Neural cell (in vitro differentiated cells): ENCODE measurements around the gene FRMPD4. TPM values are rescaled to one million over a fixed set of nuclear protein-coding genes. Genes with fewer than 3 reads are reported as not detected.

Experiments used
- H2AFZ ChIP-seq: fragments of 200-600, 300-800 bp; sonication (generic), shearing (Covaris generic); 2 replicates; pipeline ENCODE4 v1.6.0; 2014; ENCODE audit warnings: low read depth, mild to moderate bottlenecking, antibody characterized with exemption, low read length, moderate library complexity
- H3F3A ChIP-seq: fragments of 200-600 bp; shearing (Covaris generic); 2 replicates; pipeline ENCODE4 v1.6.1; 2016; ENCODE audit warnings: mild to moderate bottlenecking, moderate library complexity, mixed read lengths, antibody characterized with exemption, low read length; ENCODE audit not compliant: insufficient read depth, poor library complexity, severe bottlenecking
- H3K27ac ChIP-seq: fragments of 200-600, 300-800 bp; sonication (generic), shearing (Covaris generic); 2 replicates; pipeline ENCODE4 v1.5.1; 2014; ENCODE audit warnings: mild to moderate bottlenecking, low read length, moderate library complexity
- H3K27me3 ChIP-seq: fragments of 300-800, 200-600 bp; sonication (generic), shearing (Covaris generic); 2 replicates; pipeline ENCODE4 v1.6.0; 2014; ENCODE audit warnings: mild to moderate bottlenecking, low read depth, low read length, moderate library complexity; ENCODE audit not compliant: insufficient read depth
- H3K36me3 ChIP-seq: fragments of 300-800, 200-600 bp; sonication (generic), shearing (Covaris generic); 2 replicates; pipeline ENCODE4 v1.5.1; 2014; ENCODE audit warnings: mild to moderate bottlenecking, antibody characterized with exemption, low read length, moderate library complexity; ENCODE audit not compliant: insufficient read depth
- H3K4me2 ChIP-seq: fragments of 300-800, 200-600 bp; sonication (generic), shearing (Covaris generic); 2 replicates; pipeline ENCODE4 v1.6.0; 2014; ENCODE audit warnings: mild to moderate bottlenecking, low read length
- H3K4me3 ChIP-seq: fragments of 300-800, 200-600 bp; sonication (generic), shearing (Covaris generic); 2 replicates; pipeline ENCODE4 v1.5.1; 2014; ENCODE audit warnings: mild to moderate bottlenecking, low read length, moderate library complexity
- H3K79me2 ChIP-seq: fragments of 200-600 bp; shearing (Covaris generic); replicated peaks from 2 replicates; pipeline ENCODE4 v1.6.0; 2014; ENCODE audit warnings: mild to moderate bottlenecking, low read length, moderate library complexity; ENCODE audit not compliant: insufficient read depth
- H3K9ac ChIP-seq: fragments of 300-800, 200-600 bp; sonication (generic), shearing (Covaris generic); 2 replicates; pipeline ENCODE4 v1.6.1; 2016; ENCODE audit warnings: mild to moderate bottlenecking, low read length, mixed read lengths
- H3K9me2 ChIP-seq: fragments of 200-600 bp; shearing (Covaris generic); 2 replicates; pipeline ENCODE4 v1.6.1; 2016; ENCODE audit warnings: mild to moderate bottlenecking, low read length, mixed read lengths; ENCODE audit not compliant: insufficient read depth
- H3K9me3 ChIP-seq: fragments of 200-600, 300-800 bp; sonication (generic), shearing (Covaris generic); 2 replicates; pipeline ENCODE4 v1.6.1; 2016; ENCODE audit warnings: mild to moderate bottlenecking, mixed run types, low read length, moderate library complexity, mixed read lengths
- H4K20me1 ChIP-seq: fragments of 200-600 bp; shearing (Covaris generic); 2 replicates; pipeline ENCODE4 v1.6.1; 2016; ENCODE audit warnings: mild to moderate bottlenecking, mixed run types; ENCODE audit not compliant: insufficient read depth
- EP300 ChIP-seq: fragments of 450-650 bp; conservative IDR thresholded peaks from 2 replicates; pipeline ENCODE4 v1.6.1; 2014; ENCODE audit warnings: antibody characterized with exemption, mild to moderate bottlenecking, moderate library complexity; ENCODE audit not compliant: poor library complexity, severe bottlenecking
- EZH2 ChIP-seq: fragments of 200-600, 300-800 bp; shearing (Covaris generic), sonication (generic); IDR thresholded peaks from 2 replicates; pipeline ENCODE4 v1.6.1; 2014; ENCODE audit warnings: antibody characterized with exemption, low read length, borderline replicate concordance, mild to moderate bottlenecking; ENCODE audit not compliant: insufficient read depth, poor library complexity, severe bottlenecking
- MXI1 ChIP-seq: fragments of 450-650 bp; conservative IDR thresholded peaks from 2 replicates; pipeline ENCODE4 v1.6.1; 2014; ENCODE audit warnings: antibody characterized with exemption, mild to moderate bottlenecking; ENCODE audit not compliant: poor library complexity, severe bottlenecking
- POLR2AphosphoS5 ChIP-seq: IDR thresholded peaks from 2 replicates; pipeline ENCODE4 v1.6.1; 2012
- RAD21 ChIP-seq: fragments of 450-650 bp; conservative IDR thresholded peaks from 2 replicates; pipeline ENCODE4 v1.6.1; 2014; ENCODE audit warnings: antibody characterized with exemption, mild to moderate bottlenecking, moderate library complexity
- SMC3 ChIP-seq: fragments of 450-650 bp; conservative IDR thresholded peaks from 2 replicates; pipeline ENCODE4 v1.6.1; 2014; ENCODE audit warnings: antibody characterized with exemption, mild to moderate bottlenecking, moderate library complexity; ENCODE audit not compliant: poor library complexity
- TAF1 ChIP-seq: IDR thresholded peaks from 2 replicates; pipeline ENCODE4 v1.6.1; 2012; ENCODE audit warnings: low read depth
- polyA plus RNA-seq: library from polyadenylated mRNA; depleted of rRNA; stranded (reverse); fragments of >200 nt; gene quantifications from 2 replicates; pipeline ENCODE4 v1.2.3, GENCODE V29; 2014
- TF ChIP-seq, protein P1 (sequence below): IDR thresholded peaks from 2 replicates; pipeline ENCODE4 v1.6.1; 2012; ENCODE audit warnings: borderline replicate concordance
- TF ChIP-seq, protein P2 (sequence below): fragments of 450-650 bp; IDR thresholded peaks from 2 replicates; pipeline ENCODE4 v1.5.1; 2014; ENCODE audit warnings: antibody characterized with exemption, mild to moderate bottlenecking, moderate library complexity; ENCODE audit not compliant: poor library complexity, severe bottlenecking

FRMPD4 gene
- polyA plus RNA-seq, 1 donor from 2014 or later = 1.2 TPM

DNA sequence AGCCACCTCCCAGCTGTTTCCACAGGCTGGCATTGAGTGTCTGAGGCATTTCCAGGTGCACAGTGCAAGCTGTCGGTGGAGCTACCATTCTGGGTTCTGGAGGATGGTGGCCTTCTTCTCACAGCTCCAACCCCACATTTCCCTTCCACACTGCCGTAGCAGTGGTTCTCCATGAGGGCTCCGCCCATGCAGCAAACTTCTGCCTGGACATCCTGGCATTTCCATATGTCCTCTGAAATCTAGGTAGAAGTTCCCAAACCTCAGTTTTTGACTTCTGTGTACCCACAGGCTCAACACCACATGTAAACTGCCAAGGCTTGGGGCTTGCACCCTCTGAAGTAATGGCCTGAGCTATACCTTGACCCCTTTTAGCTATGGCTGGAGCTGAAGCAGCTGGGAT is 10.3 kb upstream of the FRMPD4 start:
- Histone ChIP-seq H2AFZ (no peak overlapping the region), H3K9me2 (no peaks in the 10 kb centered on the region), H3K4me2 (no peak overlapping the region), H4K20me1 (no peaks in the 10 kb centered on the region), H3K36me3 (no peaks in the 10 kb centered on the region), H3K9me3 (no peaks in the 10 kb centered on the region), H3K27me3 (no peaks in the 10 kb centered on the region), H3F3A (no peaks in the 10 kb centered on the region), H3K4me3 (no peak overlapping the region), H3K79me2 (no peaks in the 10 kb centered on the region), H3K27ac (no peak overlapping the region), H3K9ac (no peak overlapping the region)
- TF ChIP-seq, protein P1, sequence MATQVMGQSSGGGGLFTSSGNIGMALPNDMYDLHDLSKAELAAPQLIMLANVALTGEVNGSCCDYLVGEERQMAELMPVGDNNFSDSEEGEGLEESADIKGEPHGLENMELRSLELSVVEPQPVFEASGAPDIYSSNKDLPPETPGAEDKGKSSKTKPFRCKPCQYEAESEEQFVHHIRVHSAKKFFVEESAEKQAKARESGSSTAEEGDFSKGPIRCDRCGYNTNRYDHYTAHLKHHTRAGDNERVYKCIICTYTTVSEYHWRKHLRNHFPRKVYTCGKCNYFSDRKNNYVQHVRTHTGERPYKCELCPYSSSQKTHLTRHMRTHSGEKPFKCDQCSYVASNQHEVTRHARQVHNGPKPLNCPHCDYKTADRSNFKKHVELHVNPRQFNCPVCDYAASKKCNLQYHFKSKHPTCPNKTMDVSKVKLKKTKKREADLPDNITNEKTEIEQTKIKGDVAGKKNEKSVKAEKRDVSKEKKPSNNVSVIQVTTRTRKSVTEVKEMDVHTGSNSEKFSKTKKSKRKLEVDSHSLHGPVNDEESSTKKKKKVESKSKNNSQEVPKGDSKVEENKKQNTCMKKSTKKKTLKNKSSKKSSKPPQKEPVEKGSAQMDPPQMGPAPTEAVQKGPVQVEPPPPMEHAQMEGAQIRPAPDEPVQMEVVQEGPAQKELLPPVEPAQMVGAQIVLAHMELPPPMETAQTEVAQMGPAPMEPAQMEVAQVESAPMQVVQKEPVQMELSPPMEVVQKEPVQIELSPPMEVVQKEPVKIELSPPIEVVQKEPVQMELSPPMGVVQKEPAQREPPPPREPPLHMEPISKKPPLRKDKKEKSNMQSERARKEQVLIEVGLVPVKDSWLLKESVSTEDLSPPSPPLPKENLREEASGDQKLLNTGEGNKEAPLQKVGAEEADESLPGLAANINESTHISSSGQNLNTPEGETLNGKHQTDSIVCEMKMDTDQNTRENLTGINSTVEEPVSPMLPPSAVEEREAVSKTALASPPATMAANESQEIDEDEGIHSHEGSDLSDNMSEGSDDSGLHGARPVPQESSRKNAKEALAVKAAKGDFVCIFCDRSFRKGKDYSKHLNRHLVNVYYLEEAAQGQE = no peak
- TF ChIP-seq MXI1 = no peak
- no peak for TF ChIP-seq POLR2AphosphoS5

DNA sequence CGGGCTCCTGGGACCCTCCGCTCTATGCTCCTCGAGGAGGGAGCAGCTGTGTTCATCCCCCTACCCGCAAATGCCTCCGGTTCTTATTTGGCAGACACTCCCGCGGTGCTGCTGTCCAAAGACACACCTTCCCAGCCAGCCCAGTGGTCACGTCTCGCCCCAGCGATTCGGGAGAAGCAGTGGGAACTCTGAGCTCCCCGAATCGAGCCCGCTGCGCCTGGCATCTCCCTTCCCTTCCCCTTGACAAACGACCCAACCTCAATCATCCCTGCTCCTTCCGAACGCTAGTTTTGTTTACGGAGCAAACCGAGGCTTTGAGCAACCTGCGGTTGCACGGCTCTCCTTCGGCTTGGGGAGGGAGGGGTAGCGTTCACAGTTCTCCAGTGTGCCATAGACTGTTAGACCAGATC is 317 bp upstream of the FRMPD4 start:
- peak overlapping the region; percentile 33 for H2AFZ ChIP-seq
- no peak overlapping the region for H3K27ac ChIP-seq

More for the DNA sequence above, 317 bp upstream of the FRMPD4 start:
- H3K9me3 ChIP-seq = no peaks in the 10 kb centered on the region
- H3K9me2 ChIP-seq = no peaks in the 10 kb centered on the region
- H3K27me3 ChIP-seq = peaks cover 36% of the 10 kb centered on the region
- no peaks in the 10 kb centered on the region for H4K20me1 ChIP-seq
- no peaks in the 10 kb centered on the region for H3K79me2 ChIP-seq
- H3K4me2 ChIP-seq = peak overlapping the region; percentile 35
- H3K9ac ChIP-seq = peak overlapping the region; percentile 41
- no peaks in the 10 kb centered on the region for H3F3A ChIP-seq
- no peak for TF ChIP-seq POLR2AphosphoS5
- TF ChIP-seq MXI1 = no peak
- TF ChIP-seq EP300 = no peak
- TF ChIP-seq EZH2 = no peak
- no peak for TF ChIP-seq RAD21
- no peak for TF ChIP-seq SMC3
- TF ChIP-seq, protein P1 = no peak
- TF ChIP-seq TAF1 = no peak
- TF ChIP-seq, protein P2, sequence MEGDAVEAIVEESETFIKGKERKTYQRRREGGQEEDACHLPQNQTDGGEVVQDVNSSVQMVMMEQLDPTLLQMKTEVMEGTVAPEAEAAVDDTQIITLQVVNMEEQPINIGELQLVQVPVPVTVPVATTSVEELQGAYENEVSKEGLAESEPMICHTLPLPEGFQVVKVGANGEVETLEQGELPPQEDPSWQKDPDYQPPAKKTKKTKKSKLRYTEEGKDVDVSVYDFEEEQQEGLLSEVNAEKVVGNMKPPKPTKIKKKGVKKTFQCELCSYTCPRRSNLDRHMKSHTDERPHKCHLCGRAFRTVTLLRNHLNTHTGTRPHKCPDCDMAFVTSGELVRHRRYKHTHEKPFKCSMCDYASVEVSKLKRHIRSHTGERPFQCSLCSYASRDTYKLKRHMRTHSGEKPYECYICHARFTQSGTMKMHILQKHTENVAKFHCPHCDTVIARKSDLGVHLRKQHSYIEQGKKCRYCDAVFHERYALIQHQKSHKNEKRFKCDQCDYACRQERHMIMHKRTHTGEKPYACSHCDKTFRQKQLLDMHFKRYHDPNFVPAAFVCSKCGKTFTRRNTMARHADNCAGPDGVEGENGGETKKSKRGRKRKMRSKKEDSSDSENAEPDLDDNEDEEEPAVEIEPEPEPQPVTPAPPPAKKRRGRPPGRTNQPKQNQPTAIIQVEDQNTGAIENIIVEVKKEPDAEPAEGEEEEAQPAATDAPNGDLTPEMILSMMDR = no peak
- H3K4me3 ChIP-seq = peak overlapping the region; percentile 71
- H3K36me3 ChIP-seq = no peaks in the 10 kb centered on the region
